ENCODE measurements around the gene CSMD2.

- TF ChIP-seq MAX (IDR thresholded peaks at IDR 0.05) (peak; percentile 83), JUN (IDR thresholded peaks at IDR 0.05; ENCODE audit: low read depth, low read length) (no peak), CTCF (IDR thresholded peaks at IDR 0.05; ENCODE audit: control extremely low read depth in 1 of 3, insufficient read depth in 1 of 3, low read depth in 1 of 3, low read length in 3 of 3) (peak; percentile 65 to 84 (median 77))
Observed at GRCh38 chr1:34162852-34163766, 1.9 kb downstream of the CSMD2 start.
